Posterior cingulate gyrus (tissue), 11 donors: Measurements from ENCODE around the gene SIVA1.
"Not testable (repeated sequence)": the region's sequence is repeated elsewhere in the genome, so short reads cannot be mapped to it uniquely, and the experiment has no call there.

Experiments used
- DNase-seq, 10 donors: peaks; one replicate each; pipeline versions ENCODE4 v3.0.0 to v3.0.0-alpha.2; 2020 to 2021; ENCODE audit warnings: mixed read lengths in 3 of 10
- intact Hi-C: fragments of 100-400 bp; cut with DNase I; formaldehyde crosslinking; loops from one replicate; pipeline ENCODE4 v1.15.1; 2023

Gene SIVA1

GRCh38 chr14:104747876-104748275, 5.1 kb upstream of the SIVA1 start:
- intact Hi-C loops = no loop called here
- DNase-seq = no peak

DNA sequence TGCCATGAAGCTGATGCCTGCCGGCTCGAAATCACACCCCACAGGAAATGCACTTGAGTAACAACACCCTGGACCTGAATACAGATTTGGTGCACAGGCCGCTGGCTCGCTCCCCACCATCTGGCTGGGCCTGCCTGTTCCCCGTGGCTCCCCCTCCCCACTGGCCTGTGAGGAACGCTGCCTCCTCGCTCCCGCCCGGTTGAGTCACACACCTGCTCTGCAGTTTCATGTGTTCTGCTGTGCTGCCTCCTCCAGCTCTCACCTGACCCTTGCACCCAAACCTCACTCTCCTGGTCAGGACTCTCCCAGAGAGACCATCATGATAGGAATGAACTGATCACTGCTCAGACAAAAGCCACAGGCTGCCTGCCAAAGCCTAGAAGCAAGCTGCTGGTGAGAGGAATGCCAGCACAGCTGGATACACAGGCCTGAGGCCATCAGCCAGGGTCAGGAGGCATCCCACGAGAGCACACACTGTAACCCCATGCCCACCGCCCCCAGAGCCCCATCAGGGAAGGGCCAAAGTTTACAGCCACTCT, 3.8 kb upstream of the SIVA1 start:
- intact Hi-C loops = no loop called here
- DNase-seq = peak in 6 of 10 donors; percentile 51 to 95 (median 69)

- no peak for DNase-seq
- intact Hi-C loops = no loop called here
These were observed 2.7 kb upstream of the SIVA1 start for GRCh38 chr14:104750056-104750752.

DNA sequence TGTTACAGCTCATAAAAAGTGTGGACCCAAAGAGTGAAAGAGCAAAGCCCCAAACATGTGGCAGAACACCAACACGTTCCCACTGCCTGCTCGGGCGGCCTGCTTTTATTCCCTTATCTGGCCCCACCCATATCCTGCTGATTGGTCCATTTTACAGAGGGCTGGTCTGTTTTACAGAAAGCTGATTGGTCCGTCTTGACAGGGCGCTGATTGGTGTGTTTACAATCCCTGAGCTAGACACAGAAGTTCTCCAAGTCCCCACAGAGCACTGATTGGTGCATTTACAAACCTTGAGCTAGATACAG, 2.2 kb upstream of the SIVA1 start:
- intact Hi-C loops, DNase-seq: not testable (repeated sequence)

DNA sequence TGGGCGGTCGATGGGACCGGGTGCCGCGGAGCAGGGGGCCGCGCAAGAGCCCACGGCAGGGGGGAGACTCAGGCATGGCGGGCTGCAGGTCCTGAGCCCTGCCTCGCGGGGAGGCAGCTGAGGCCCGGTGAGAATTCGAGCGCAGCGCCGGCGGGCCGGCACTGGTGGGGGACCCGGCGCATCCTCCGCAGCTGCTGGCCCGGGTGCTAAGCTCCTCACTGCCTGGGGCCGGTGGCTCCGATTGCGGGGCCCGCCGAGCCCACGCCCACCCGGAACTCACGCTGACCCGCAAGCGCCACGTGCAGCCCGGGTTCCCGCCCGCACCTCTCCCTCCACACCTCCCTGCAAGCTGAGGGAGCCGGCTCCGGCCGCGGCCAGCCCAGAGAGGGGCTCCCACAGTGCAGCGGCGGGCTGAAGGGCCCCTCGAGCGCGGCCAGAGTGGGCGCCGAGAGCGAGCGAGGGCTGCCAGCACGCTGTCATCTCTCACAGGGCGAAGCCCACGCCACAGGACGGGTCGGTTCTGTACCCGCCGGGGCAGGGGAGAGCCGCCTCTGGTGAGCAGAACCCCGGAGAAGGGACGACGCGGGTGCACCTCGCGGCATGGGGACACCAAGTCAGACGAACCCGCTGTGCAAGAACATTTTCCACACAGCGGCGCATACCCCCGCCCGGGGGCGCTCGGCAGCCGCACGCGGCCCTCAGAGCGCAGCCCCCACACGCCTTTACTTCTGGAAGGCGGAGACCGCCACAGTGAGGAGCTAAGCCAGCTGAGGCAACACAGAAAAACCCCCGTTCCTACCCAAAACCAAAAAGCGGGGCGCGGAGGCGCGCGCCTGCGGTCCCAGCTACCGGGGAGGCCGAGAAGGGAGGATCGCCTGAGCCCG, 1.2 kb upstream of the SIVA1 start:
- DNase-seq = no peak
- intact Hi-C loops = no loop called here

DNA sequence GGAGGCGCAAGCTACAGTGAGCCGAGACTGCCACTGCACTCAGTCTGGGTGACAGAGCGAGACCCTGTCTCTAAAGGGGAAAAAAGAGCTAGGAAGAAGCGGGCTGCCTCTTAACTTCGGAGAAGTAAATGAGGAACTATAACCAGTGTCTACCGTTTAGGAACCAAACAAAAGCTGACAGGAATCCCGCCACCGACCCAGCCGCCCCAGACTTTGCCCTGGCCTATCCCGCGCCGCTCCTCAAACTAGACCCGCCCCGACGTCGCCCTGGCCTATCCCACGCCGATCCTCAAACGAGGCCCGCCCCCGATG, 568 bp upstream of the SIVA1 start:
- intact Hi-C loops = no loop called here
- DNase-seq = peak in 4 of 10 donors; percentile 96 to 100 (median 98)

- no peak for DNase-seq
- intact Hi-C loops = no loop called here
These were observed 723 bp downstream of the SIVA1 start for GRCh38 chr14:104753528-104754212.

DNA sequence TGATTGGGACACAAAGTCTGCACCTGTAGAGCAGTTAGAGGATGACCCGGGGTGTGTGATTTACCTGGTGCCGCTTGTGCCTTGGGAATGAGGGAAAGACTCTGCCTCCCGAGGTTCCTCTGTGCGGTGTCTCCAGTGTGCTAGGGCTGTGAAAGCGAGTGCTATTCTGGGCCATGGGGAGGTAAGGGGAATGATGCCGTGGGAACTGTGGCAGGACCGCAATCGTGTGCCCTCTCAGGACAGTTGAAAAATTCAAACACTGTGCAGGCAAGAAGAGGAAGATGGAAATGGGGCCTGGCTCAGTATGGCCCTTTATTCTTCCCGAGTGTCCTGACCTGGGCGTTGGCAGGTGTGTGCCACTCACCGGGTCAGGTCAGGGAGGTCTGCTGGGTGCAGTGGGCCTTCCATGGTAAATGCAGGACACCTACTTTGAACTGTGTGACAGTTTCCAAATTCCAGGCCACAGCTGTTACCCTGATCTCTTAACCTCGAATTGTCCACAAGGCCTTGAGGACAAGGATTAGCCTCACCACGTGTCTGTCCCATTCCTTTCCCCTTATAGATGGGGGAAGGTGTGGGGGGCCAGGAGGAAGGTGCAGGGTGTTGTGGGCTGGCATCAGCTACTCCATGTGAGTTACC, 1.4 kb downstream of the SIVA1 start:
- no peak for DNase-seq
- intact Hi-C loops = no loop called here

GRCh38 chr14:104755621-104756020, 2.7 kb downstream of the SIVA1 start:
- no peak for DNase-seq
- intact Hi-C loops = no loop called here

GRCh38 chr14:104756477-104757237, 3.7 kb downstream of the SIVA1 start:
- DNase-seq = peak in 1 of 10 donors; percentile 12
- intact Hi-C loops = no loop called here

GRCh38 chr14:104757238-104757585, 4.3 kb downstream of the SIVA1 start:
- DNase-seq = peak in 1 of 10 donors; percentile 24
- intact Hi-C loops = no loop called here

DNA sequence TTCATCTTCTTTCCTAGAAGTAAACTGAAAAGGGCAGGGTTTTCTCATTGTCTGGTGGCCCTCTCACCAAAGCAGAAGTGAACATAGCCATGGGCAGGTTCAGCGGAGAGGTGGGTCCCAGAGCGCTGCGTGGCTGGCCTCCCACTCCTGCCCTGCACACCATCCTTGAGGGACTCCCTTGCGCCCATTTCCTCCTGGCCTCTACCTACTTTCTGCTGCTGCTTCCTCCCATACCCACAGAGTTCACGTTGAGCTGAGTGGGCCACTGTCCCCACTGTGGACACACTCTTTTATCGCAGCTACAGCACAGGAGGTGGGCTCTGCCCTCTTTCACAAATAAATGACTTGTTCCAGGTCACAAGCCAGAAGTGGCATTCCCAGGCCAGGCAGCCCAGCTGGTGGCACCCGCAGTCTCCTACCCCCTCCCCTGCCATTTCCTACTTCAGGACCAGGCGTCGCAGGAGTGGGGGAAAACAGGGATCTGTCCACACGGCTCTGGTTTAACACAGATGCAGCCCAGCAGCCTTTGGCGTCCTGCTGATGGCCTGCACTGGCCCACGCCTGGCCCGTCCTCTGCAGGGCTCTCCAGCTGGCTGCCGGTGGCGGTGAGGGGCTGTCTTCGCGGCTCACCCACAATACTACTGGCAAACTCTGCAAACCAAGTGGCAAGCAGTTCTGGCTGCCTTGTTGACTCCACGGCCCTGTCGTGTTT, 4.9 kb downstream of the SIVA1 start:
- DNase-seq = peak in 1 of 10 donors; percentile 48

GRCh38 chr14:104758981-104759969, 6.3 kb downstream of the SIVA1 start:
- intact Hi-C loops = no loop called here
- DNase-seq = peak in 1 of 10 donors; percentile 31

More for the DNA sequence above, 4.9 kb downstream of the SIVA1 start:
- intact Hi-C loops = no loop called here

DNA sequence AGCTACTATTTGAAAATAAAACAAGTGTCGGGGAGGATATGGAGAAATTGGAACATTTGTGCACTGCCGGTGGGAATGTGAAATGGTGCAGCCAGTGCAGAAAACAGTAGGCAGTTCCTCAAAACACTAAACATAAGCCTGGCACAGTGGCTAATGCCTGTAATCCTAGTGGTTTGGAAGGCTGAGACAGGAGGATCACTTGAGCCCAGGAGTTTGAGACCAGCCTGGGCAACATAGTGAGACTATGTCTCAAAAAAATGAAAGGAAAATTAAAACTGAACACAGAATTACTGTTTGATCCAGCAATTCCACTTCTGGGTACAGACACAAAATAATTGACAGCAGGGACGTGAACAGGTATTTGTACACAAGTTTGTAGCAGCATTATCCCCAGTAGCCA, 12.6 kb downstream of the SIVA1 start:
- intact Hi-C loops = no loop called here

GRCh38 chr14:104766256-104766862, 13.4 kb downstream of the SIVA1 start:
- no peak for DNase-seq
- intact Hi-C loops = no loop called here

More for the DNA sequence above, 12.6 kb downstream of the SIVA1 start:
- no peak for DNase-seq

DNA sequence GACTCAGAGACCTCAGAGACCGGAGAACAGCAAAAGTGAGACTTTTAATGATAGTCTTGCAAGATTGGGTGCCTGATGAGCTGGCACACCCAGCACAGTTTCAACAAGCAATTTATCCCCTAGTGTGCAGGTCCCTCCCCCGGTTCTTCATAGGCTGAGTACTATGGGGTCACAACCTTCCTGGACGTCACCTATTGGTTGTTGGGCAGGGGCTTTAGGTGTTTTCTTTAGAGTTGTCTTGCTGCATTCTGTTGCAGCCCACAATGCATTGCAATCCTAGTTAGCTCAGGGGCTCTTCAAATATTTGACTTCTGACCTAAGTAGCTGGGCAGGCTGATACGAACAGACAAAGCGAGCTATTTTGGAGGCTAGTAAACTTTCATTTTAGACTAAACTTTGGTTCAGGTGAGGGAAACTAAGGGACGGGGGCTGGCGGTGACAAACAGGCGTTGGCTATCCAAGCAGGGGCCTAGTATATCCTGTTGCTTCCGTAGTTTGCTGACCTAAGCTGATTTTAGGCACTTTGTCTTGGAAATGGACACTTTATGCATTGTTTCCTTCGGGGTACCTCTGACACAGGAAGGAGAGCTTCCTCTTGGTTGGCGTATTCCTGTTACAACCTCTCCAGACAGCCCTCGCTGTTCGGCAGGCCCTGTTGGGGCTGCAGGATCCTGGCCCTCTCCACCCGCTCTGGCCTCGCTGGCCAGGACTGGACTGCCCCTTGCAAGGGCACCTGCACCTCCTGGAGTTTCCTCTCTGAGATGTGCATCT, 14.1 kb downstream of the SIVA1 start:
- intact Hi-C loops = no loop called here
- DNase-seq = peak in 1 of 10 donors; percentile 2

GRCh38 chr14:104767634-104767918, 14.6 kb downstream of the SIVA1 start:
- peak in 1 of 10 donors; percentile 27 for DNase-seq
- intact Hi-C loops = no loop called here
